Astrocyte (in vitro differentiated cells and primary cell): ENCODE data around the gene CIB1. TPM values are rescaled to one million over a fixed set of nuclear protein-coding genes. Genes with fewer than 3 reads are reported as not detected.
A peak's percentile ranks its signal among the peaks of the same experiment; 100 is the strongest.

Experiments
- DNase-seq: peaks from one replicate; pipeline ENCODE4 v3.0.0-alpha.2; 2010; ENCODE audit warnings: low read depth
- FAIRE-seq: peaks from 2 replicates; lab custom pipeline; 2011; peaks lifted over from hg19 to GRCh38; lab: Jason Lieb, UNC
- H2AFZ ChIP-seq: 2 replicates; pipeline ENCODE4 v1.6.0; 2012; ENCODE audit warnings: low read depth, low read length, inconsistent platforms
- H3K27ac ChIP-seq: 2 replicates; pipeline ENCODE4 v1.5.1; 2011; ENCODE audit warnings: low read depth, low read length, inconsistent platforms
- H3K27me3 ChIP-seq: 2 replicates; pipeline ENCODE4 v1.6.0; 2011; ENCODE audit warnings: low read length, inconsistent platforms; ENCODE audit not compliant: insufficient read depth
- H3K36me3 ChIP-seq: 2 replicates; pipeline ENCODE4 v1.5.1; 2011; ENCODE audit warnings: low read length, inconsistent platforms; ENCODE audit not compliant: insufficient read depth
- H3K4me1 ChIP-seq: 2 replicates; pipeline ENCODE4 v1.5.1; 2011; ENCODE audit warnings: low read length, inconsistent platforms; ENCODE audit not compliant: insufficient read depth
- H3K4me2 ChIP-seq: 2 replicates; pipeline ENCODE4 v1.6.0; 2012; ENCODE audit warnings: low read length, inconsistent platforms
- H3K4me3 ChIP-seq: 2 replicates; pipeline ENCODE4 v1.5.1; 2011; ENCODE audit warnings: low read depth, mild to moderate bottlenecking, low read length, inconsistent platforms; ENCODE audit not compliant: insufficient read depth
- H3K79me2 ChIP-seq: 2 replicates; pipeline ENCODE4 v1.6.0; 2012; ENCODE audit warnings: mild to moderate bottlenecking, low read length, inconsistent platforms; ENCODE audit not compliant: insufficient read depth
- H3K9ac ChIP-seq: 2 replicates; pipeline ENCODE4 v1.6.0; 2012; ENCODE audit warnings: mild to moderate bottlenecking, low read length, inconsistent platforms
- H3K9me3 ChIP-seq: 2 replicates; pipeline ENCODE4 v1.5.1; 2012; ENCODE audit warnings: low read depth, mild to moderate bottlenecking, low read length, inconsistent platforms; ENCODE audit not compliant: insufficient read depth
- H4K20me1 ChIP-seq: 2 replicates; pipeline ENCODE4 v1.6.0; 2012; ENCODE audit warnings: low read length, inconsistent platforms; ENCODE audit not compliant: insufficient read depth
- H3K27ac Mint-ChIP-seq: one replicate; pipeline ENCODE4 v1.8.0; 2021; ENCODE audit warnings: mild to moderate bottlenecking, mixed read lengths; ENCODE audit not compliant: unreplicated experiment
- H3K27me3 Mint-ChIP-seq: one replicate; pipeline ENCODE4 v1.8.0; 2021; ENCODE audit warnings: low read depth, mixed read lengths; ENCODE audit not compliant: unreplicated experiment
- H3K36me3 Mint-ChIP-seq: one replicate; pipeline ENCODE4 v1.8.0; 2021; ENCODE audit warnings: low read depth, mixed read lengths; ENCODE audit not compliant: unreplicated experiment
- H3K4me1 Mint-ChIP-seq: one replicate; pipeline ENCODE4 v1.8.0; 2021; ENCODE audit warnings: low read depth, mixed read lengths; ENCODE audit not compliant: unreplicated experiment
- H3K4me3 Mint-ChIP-seq: one replicate; pipeline ENCODE4 v1.8.0; 2021; ENCODE audit warnings: mild to moderate bottlenecking, moderate library complexity, mixed read lengths; ENCODE audit not compliant: unreplicated experiment
- H3K9me3 Mint-ChIP-seq: one replicate; pipeline ENCODE4 v1.8.0; 2021; ENCODE audit warnings: mild to moderate bottlenecking, mixed read lengths; ENCODE audit not compliant: unreplicated experiment
- CTCF ChIP-seq: IDR thresholded peaks from 2 replicates; pipeline ENCODE4 v1.5.1; 2011; ENCODE audit warnings: low read depth, mild to moderate bottlenecking, inconsistent platforms, low read length, moderate library complexity; ENCODE audit not compliant: insufficient read depth
- EZH2 ChIP-seq: IDR thresholded peaks from 2 replicates; pipeline ENCODE4 v1.6.1; 2012; ENCODE audit warnings: mild to moderate bottlenecking, low read length, inconsistent platforms; ENCODE audit not compliant: insufficient read depth
- total RNA-seq: library from RNA; stranded (reverse); gene quantifications from 2 replicates; pipeline ENCODE4 v1.2.1, GENCODE V29; 2021

The CIB1 gene
- total RNA-seq, 1 donor from 2014 or later = 49.6 TPM

GRCh38 chr15:90234096-90234988 is 601 bp upstream of the CIB1 start, which contains the start of gene GDPGP1:
Gene GDPGP1, plus strand, starts transcription at chr15:90234209. Its CDS starts 6,700 bp downstream, at chr15:90240909.
- Histone ChIP-seq H3K36me3 (no peaks in the 10 kb centered on the region), H3K9me3 (no peaks in the 10 kb centered on the region), H3K27ac (peak within 1 kb of the TSS; percentile 80), H2AFZ (peak within 1 kb of the TSS; percentile 90), H3K4me1 (peaks cover 9% of the 10 kb centered on the region), H3K27me3 (no peaks in the 10 kb centered on the region), H4K20me1 (peaks cover 21% of the 10 kb centered on the region), H3K4me3 (peak within 1 kb of the TSS; percentile 85), H3K9ac (peak within 1 kb of the TSS; percentile 91), H3K4me2 (peak within 1 kb of the TSS; percentile 95), H3K79me2 (peaks cover 20% of the 10 kb centered on the region)
- TF ChIP-seq CTCF = no peak
- TF ChIP-seq EZH2 = no peak
- H3K36me3 Mint-ChIP-seq = peaks cover 5% of the 10 kb centered on the region
- H3K27ac Mint-ChIP-seq = peak within 1 kb of the TSS; percentile 81
- peak within 1 kb of the TSS; percentile 89 for H3K4me3 Mint-ChIP-seq
- no peaks in the 10 kb centered on the region for H3K27me3 Mint-ChIP-seq
- FAIRE-seq (no peak), DNase-seq (peak; percentile 12)
- no peaks in the 10 kb centered on the region for H3K9me3 Mint-ChIP-seq
- peaks cover 9% of the 10 kb centered on the region for H3K4me1 Mint-ChIP-seq

- H3K36me3 Mint-ChIP-seq = peaks cover 8% of the 10 kb centered on the region
- no peaks in the 10 kb centered on the region for H3K27me3 ChIP-seq
- H3K4me1 Mint-ChIP-seq = peaks cover 9% of the 10 kb centered on the region
- peaks cover 2% of the 10 kb centered on the region for H3K36me3 ChIP-seq
- peak overlapping the region; percentile 90 for H2AFZ ChIP-seq
- peak; percentile 27 for DNase-seq
- H3K9me3 ChIP-seq = no peaks in the 10 kb centered on the region
- H3K4me3 ChIP-seq = peak overlapping the region; percentile 85
- no peak for TF ChIP-seq CTCF
- no peak for TF ChIP-seq EZH2
- peaks cover 9% of the 10 kb centered on the region for H3K4me1 ChIP-seq
- peak overlapping the region; percentile 95 for H3K4me2 ChIP-seq
- H3K27me3 Mint-ChIP-seq = no peaks in the 10 kb centered on the region
- H3K9ac ChIP-seq = peak overlapping the region; percentile 91
- H3K4me3 Mint-ChIP-seq = peak overlapping the region; percentile 89
- peak overlapping the region; percentile 70 for H3K27ac Mint-ChIP-seq
- no peak for FAIRE-seq
- no peaks in the 10 kb centered on the region for H3K9me3 Mint-ChIP-seq
- peak overlapping the region; percentile 80 for H3K27ac ChIP-seq
- H4K20me1 ChIP-seq = peaks cover 21% of the 10 kb centered on the region
- peaks cover 20% of the 10 kb centered on the region for H3K79me2 ChIP-seq
These were observed 777 bp downstream of the CIB1 start for GRCh38 chr15:90232941-90233386.
